ENCODE measurements around the gene DYRK4.

DNA sequence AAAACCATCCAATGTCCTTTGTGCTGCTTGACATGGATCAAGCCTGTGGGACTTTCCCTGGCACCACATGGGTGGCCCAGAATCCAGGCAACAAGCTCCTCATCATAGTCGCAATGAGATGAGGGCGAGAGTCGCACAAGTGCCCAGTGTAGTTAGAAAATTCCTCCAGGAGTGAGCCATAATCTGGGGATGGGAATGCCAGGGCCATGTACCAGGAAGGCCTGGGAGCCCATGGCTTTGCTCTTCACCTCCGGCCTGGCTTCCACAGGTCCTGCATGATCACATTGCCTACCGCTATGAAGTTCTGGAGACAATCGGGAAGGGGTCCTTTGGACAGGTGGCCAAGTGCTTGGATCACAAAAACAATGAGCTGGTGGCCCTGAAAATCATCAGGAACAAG lies 33.9 kb downstream of the DYRK4 start:
- TF ChIP-seq, protein P1, sequence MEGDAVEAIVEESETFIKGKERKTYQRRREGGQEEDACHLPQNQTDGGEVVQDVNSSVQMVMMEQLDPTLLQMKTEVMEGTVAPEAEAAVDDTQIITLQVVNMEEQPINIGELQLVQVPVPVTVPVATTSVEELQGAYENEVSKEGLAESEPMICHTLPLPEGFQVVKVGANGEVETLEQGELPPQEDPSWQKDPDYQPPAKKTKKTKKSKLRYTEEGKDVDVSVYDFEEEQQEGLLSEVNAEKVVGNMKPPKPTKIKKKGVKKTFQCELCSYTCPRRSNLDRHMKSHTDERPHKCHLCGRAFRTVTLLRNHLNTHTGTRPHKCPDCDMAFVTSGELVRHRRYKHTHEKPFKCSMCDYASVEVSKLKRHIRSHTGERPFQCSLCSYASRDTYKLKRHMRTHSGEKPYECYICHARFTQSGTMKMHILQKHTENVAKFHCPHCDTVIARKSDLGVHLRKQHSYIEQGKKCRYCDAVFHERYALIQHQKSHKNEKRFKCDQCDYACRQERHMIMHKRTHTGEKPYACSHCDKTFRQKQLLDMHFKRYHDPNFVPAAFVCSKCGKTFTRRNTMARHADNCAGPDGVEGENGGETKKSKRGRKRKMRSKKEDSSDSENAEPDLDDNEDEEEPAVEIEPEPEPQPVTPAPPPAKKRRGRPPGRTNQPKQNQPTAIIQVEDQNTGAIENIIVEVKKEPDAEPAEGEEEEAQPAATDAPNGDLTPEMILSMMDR (IDR thresholded peaks at IDR 0.05; ENCODE audit: low read depth, low read length, poor library complexity, severe bottlenecking): no peak
- TF ChIP-seq EZH2phosphoT487 (IDR thresholded peaks at IDR 0.05; ENCODE audit: borderline replicate concordance, low read length): no peak

All from DOHH2 (cell line).